Esophagus muscularis mucosa (tissue), 3 donors: Measurements from ENCODE around the gene SEC24B.

Source experiments
- EP300 ChIP-seq: sonication (generic); formaldehyde crosslinking; IDR thresholded peaks from one replicate; pipeline ENCODE4 v1.6.1; 2017; ENCODE audit warnings: antibody characterized with exemption
- TF ChIP-seq, protein P1 (sequence below), 3 experiments: fragments of 200-600 bp in 2 of 3; fragments of 450-650 bp in 1 of 3; sonication (generic) in 2 of 3; IDR thresholded peaks; one replicate each; pipeline ENCODE4 v1.5.1; 2017 to 2019; ENCODE audit warnings: antibody characterized with exemption in 3 of 3, mild to moderate bottlenecking in 2 of 3, moderate library complexity in 1 of 3

GRCh38 chr4:109444182-109444844, 10.7 kb downstream of the SEC24B start:
- TF ChIP-seq, protein P1, sequence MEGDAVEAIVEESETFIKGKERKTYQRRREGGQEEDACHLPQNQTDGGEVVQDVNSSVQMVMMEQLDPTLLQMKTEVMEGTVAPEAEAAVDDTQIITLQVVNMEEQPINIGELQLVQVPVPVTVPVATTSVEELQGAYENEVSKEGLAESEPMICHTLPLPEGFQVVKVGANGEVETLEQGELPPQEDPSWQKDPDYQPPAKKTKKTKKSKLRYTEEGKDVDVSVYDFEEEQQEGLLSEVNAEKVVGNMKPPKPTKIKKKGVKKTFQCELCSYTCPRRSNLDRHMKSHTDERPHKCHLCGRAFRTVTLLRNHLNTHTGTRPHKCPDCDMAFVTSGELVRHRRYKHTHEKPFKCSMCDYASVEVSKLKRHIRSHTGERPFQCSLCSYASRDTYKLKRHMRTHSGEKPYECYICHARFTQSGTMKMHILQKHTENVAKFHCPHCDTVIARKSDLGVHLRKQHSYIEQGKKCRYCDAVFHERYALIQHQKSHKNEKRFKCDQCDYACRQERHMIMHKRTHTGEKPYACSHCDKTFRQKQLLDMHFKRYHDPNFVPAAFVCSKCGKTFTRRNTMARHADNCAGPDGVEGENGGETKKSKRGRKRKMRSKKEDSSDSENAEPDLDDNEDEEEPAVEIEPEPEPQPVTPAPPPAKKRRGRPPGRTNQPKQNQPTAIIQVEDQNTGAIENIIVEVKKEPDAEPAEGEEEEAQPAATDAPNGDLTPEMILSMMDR (IDR thresholded peaks at IDR 0.05): no peak
- no peak for TF ChIP-seq EP300
